CD14-positive monocyte (primary cell): ENCODE data around the gene PLPPR4. TPM values are rescaled to one million over a fixed set of nuclear protein-coding genes. Genes with fewer than 3 reads are reported as not detected.
A peak's percentile ranks its signal among the peaks of the same experiment; 100 is the strongest.

ENCODE experiments used
- DNase-seq, 3 donors: peaks; one replicate each; pipeline ENCODE4 v3.0.0-alpha.2; 2011 to 2022
- H2AFZ ChIP-seq: 2 replicates; pipeline ENCODE4 v1.6.0; 2012; ENCODE audit warnings: mild to moderate bottlenecking, low read depth, low read length, inconsistent platforms; ENCODE audit not compliant: insufficient read depth, poor library complexity, severe bottlenecking
- H3K27ac ChIP-seq, 2 donors: 1 replicate in 1 of 2; 2 replicates in 1 of 2; pipeline ENCODE4 v1.5.1; 2012 to 2013; ENCODE audit warnings: low read length in 2 of 2, control low read depth in 1 of 2, inconsistent platforms in 1 of 2, low read depth in 1 of 2, mild to moderate bottlenecking in 1 of 2
- H3K27me3 ChIP-seq, 2 donors: one replicate each; pipeline versions ENCODE4 v1.6.0 to v1.6.1; 2011 to 2013; ENCODE audit warnings: low read length in 2 of 2; ENCODE audit not compliant: control insufficient read depth in 2 of 2, insufficient read depth in 2 of 2
- H3K36me3 ChIP-seq, 2 donors: replicated peaks in 1 of 2; 1 replicate in 1 of 2; 2 replicates in 1 of 2; pipeline versions ENCODE4 v1.5.1 to v1.6.1; 2012 to 2013; ENCODE audit warnings: low read length in 2 of 2, control low read depth in 1 of 2, inconsistent platforms in 1 of 2, mild to moderate bottlenecking in 1 of 2; ENCODE audit not compliant: insufficient read depth in 2 of 2, control insufficient read depth in 1 of 2
- H3K4me1 ChIP-seq, 2 donors: 1 replicate in 1 of 2; 2 replicates in 1 of 2; pipeline versions ENCODE4 v1.5.1 to v1.6.1; 2012 to 2013; ENCODE audit warnings: low read length in 2 of 2, control low read depth in 1 of 2, inconsistent platforms in 1 of 2, mild to moderate bottlenecking in 1 of 2, moderate library complexity in 1 of 2; ENCODE audit not compliant: insufficient read depth in 2 of 2, control insufficient read depth in 1 of 2
- H3K4me2 ChIP-seq: replicated peaks from 2 replicates; pipeline ENCODE3; 2012; ENCODE audit warnings: low read length, moderate library complexity, mild to moderate bottlenecking; ENCODE audit not compliant: poor library complexity, severe bottlenecking; ENCODE audit errors: extremely low read depth
- H3K4me3 ChIP-seq, 3 experiments: fragments of 200-600 bp in 1 of 3; sonication (generic) in 1 of 3; replicated peaks in 1 of 3; 1 replicate in 2 of 3; 2 replicates in 1 of 3; pipeline ENCODE4 v1.5.1; 2011 to 2013; ENCODE audit warnings: low read length in 3 of 3, mild to moderate bottlenecking in 3 of 3, control low read depth in 2 of 3, low read depth in 2 of 3, inconsistent platforms in 1 of 3, moderate library complexity in 1 of 3
- H3K79me2 ChIP-seq: 2 replicates; pipeline ENCODE4 v1.6.0; 2012; ENCODE audit warnings: mild to moderate bottlenecking, control low read depth, inconsistent platforms, low read length, moderate library complexity; ENCODE audit not compliant: insufficient read depth
- H3K9ac ChIP-seq: 2 replicates; pipeline ENCODE4 v1.6.0; 2017; ENCODE audit warnings: low read length, mild to moderate bottlenecking; ENCODE audit not compliant: insufficient read depth, poor library complexity, severe bottlenecking
- H3K9me3 ChIP-seq, 2 donors: replicated peaks in 1 of 2; 1 replicate in 1 of 2; 2 replicates in 1 of 2; pipeline versions ENCODE4 v1.5.1 to v1.6.1; 2012 to 2013; ENCODE audit warnings: low read length in 2 of 2, control low read depth in 1 of 2; ENCODE audit not compliant: control insufficient read depth in 1 of 2, insufficient read depth in 1 of 2
- H4K20me1 ChIP-seq: 2 replicates; pipeline ENCODE4 v1.6.0; 2012; ENCODE audit warnings: mild to moderate bottlenecking, low read length, control low read depth, moderate library complexity; ENCODE audit not compliant: insufficient read depth
- H3K27ac Mint-ChIP-seq, 7 donors: one replicate each; pipeline ENCODE4 v1.8.0; 2020; ENCODE audit warnings: mild to moderate bottlenecking in 7 of 7, mixed read lengths in 7 of 7, moderate library complexity in 6 of 7, inconsistent platforms in 2 of 7
- H3K27me3 Mint-ChIP-seq, 3 donors: one replicate each; pipeline ENCODE4 v1.8.0; 2021 to 2022; ENCODE audit warnings: low read depth in 3 of 3, mild to moderate bottlenecking in 3 of 3, mixed read lengths in 3 of 3, moderate library complexity in 3 of 3, inconsistent platforms in 1 of 3
- H3K36me3 Mint-ChIP-seq, 2 donors: one replicate each; pipeline ENCODE4 v1.8.0; 2020; ENCODE audit warnings: mixed read lengths in 2 of 2, inconsistent platforms in 1 of 2, mild to moderate bottlenecking in 1 of 2
- H3K4me1 Mint-ChIP-seq: one replicate; pipeline ENCODE4 v1.8.0; 2020; ENCODE audit warnings: mild to moderate bottlenecking, mixed read lengths
- H3K4me3 Mint-ChIP-seq, 2 donors: one replicate each; pipeline ENCODE4 v1.8.0; 2020; ENCODE audit warnings: mild to moderate bottlenecking in 2 of 2, mixed read lengths in 2 of 2, moderate library complexity in 1 of 2
- H3K9me3 Mint-ChIP-seq, 7 donors: one replicate each; pipeline ENCODE4 v1.8.0; 2020 to 2022; ENCODE audit warnings: mixed read lengths in 7 of 7, mild to moderate bottlenecking in 6 of 7, moderate library complexity in 6 of 7, inconsistent platforms in 2 of 7
- CTCF ChIP-seq: fragments of 200-600 bp; IDR thresholded peaks from one replicate; pipeline ENCODE4 v1.8.0; 2022; ENCODE audit warnings: antibody characterized with exemption, mild to moderate bottlenecking
- WGBS: methylation state at CpG from one replicate; pipeline ENCODE4 v1.1.5; 2013; ENCODE audit warnings: missing lambda C conversion rate; ENCODE audit not compliant: insufficient coverage; 5-methylcytosine and 5-hydroxymethylcytosine counted together
- intact Hi-C, 2 donors: fragments of 100-400 bp; cut with micrococcal nuclease; formaldehyde crosslinking; loops; one replicate each; pipeline versions ENCODE4 v1.15.0 to v1.15.1; 2023
- polyA plus RNA-seq, 3 donors: library from polyadenylated mRNA; depleted of rRNA in 1 of 3; unstranded in 2 of 3; stranded (reverse) in 1 of 3; fragments of 300-500 nt in 2 of 3; fragments of >200 nt in 1 of 3; fragmentation: Illumina TruSeq in 2 of 3; gene quantifications; 1 replicate in 2 of 3; 2 replicates in 1 of 3; pipeline ENCODE4 v1.2.3, GENCODE V29; 2012 to 2021

The PLPPR4 gene
- polyA plus RNA-seq, 3 donors = not detected

DNA sequence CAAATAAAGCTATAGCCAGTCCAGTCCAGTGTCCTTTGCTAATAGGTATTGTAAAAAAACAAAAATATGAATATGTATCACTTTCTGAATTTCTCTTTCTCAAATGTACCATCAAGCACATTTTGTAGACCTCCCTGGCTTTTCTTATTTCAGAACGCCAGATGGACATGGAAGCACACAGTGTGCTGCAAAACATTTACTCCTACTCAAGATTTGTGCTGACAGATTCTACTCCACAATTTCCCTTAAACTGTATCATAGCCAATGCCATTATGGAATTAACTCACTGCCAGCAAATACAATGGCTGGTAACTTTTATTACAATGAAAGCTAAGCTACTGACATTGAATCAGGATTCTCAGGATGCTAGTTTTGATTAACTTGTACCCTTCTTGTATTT is 30.8 kb upstream of the PLPPR4 start:
- no peaks in the 10 kb centered on the region for H3K9me3 ChIP-seq
- H3K27ac Mint-ChIP-seq = no peak overlapping the region
- no peak for DNase-seq
- no peak overlapping the region for H3K4me3 ChIP-seq
- peaks cover 29% of the 10 kb centered on the region for H3K4me1 Mint-ChIP-seq
- peaks cover 0 to 2% (median 0%) of the 10 kb centered on the region in 7 donors for H3K9me3 Mint-ChIP-seq
- H3K9ac ChIP-seq = no peak overlapping the region
- intact Hi-C loops = no loop called here
- H3K27me3 Mint-ChIP-seq = no peaks in the 10 kb centered on the region
- TF ChIP-seq CTCF = no peak
- H3K4me1 ChIP-seq = peaks cover 18 to 21% of the 10 kb centered on the region in 2 donors
- H3K4me3 Mint-ChIP-seq = no peak overlapping the region
- H3K27me3 ChIP-seq = no peaks in the 10 kb centered on the region
- H3K36me3 ChIP-seq = no peaks in the 10 kb centered on the region
- H3K27ac ChIP-seq = no peak overlapping the region
- no peaks in the 10 kb centered on the region for H3K36me3 Mint-ChIP-seq
- no peak overlapping the region for H2AFZ ChIP-seq
- no peaks in the 10 kb centered on the region for H4K20me1 ChIP-seq
- H3K4me2 ChIP-seq = no peak overlapping the region
- H3K79me2 ChIP-seq = no peaks in the 10 kb centered on the region
- no CpG with 5 or more reads among the region's 1 CpG for WGBS

DNA sequence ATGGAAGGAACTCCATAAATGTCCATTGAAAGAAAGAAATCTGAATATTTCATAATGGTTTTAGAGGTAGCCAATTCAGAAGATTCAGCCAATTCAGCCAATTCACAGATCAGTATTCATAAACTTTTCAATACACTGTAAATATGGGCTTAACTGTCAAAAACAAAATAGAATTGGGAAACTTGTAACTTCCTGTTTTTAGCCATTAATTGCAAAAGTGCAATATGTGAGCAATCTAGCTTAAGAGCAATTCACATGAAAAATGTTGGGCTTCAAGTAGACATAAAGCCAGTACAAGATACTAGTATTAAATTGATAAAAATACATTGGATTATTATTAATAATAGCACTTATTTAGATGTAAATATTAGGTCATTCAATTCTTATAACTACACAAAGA is 27.5 kb upstream of the PLPPR4 start:
- Histone ChIP-seq H3K4me1 (peaks cover 17 to 21% of the 10 kb centered on the region in 2 donors), H3K4me3 (no peak overlapping the region), H3K27ac (no peak overlapping the region), H3K36me3 (no peaks in the 10 kb centered on the region), H4K20me1 (no peaks in the 10 kb centered on the region), H2AFZ (no peak overlapping the region), H3K27me3 (no peaks in the 10 kb centered on the region), H3K9ac (no peak overlapping the region), H3K4me2 (no peak overlapping the region), H3K9me3 (no peaks in the 10 kb centered on the region), H3K79me2 (no peaks in the 10 kb centered on the region)
- peaks cover 26% of the 10 kb centered on the region for H3K4me1 Mint-ChIP-seq
- peaks cover 0 to 5% (median 0%) of the 10 kb centered on the region in 7 donors for H3K9me3 Mint-ChIP-seq
- H3K27ac Mint-ChIP-seq = peak overlapping the region in 2 of 7 donors; percentile 43 to 47
- no peaks in the 10 kb centered on the region for H3K27me3 Mint-ChIP-seq
- peak; percentile 3 to 37 (median 20) for DNase-seq
- TF ChIP-seq CTCF = no peak
- no peak overlapping the region for H3K4me3 Mint-ChIP-seq
- intact Hi-C loops = no loop called here
- H3K36me3 Mint-ChIP-seq = no peaks in the 10 kb centered on the region
